ENCODE measurements around the gene PPP1R3F. TPM values are rescaled to one million over a fixed set of nuclear protein-coding genes. Genes with fewer than 3 reads are reported as not detected.

PPP1R3F gene
- polyA plus RNA-seq, 1 donor from 2014 or later = 21.0 TPM

GRCh38 chrX:49246541-49246940 is 23.1 kb upstream of the PPP1R3F start:
- no peaks in the 10 kb centered on the region for H4K20me1 ChIP-seq (ENCODE audit: insufficient read depth)
- H3K4me3 ChIP-seq (ENCODE audit: low read length) = no peak overlapping the region
- H3K9ac ChIP-seq (ENCODE audit: low read length) = no peak overlapping the region
- H3K79me2 ChIP-seq (replicated peaks; ENCODE audit: insufficient read depth, low read length) = no peaks in the 10 kb centered on the region
- no peaks in the 10 kb centered on the region for H3K36me3 ChIP-seq (ENCODE audit: insufficient read depth, low read length)
- no peaks in the 10 kb centered on the region for H3F3A ChIP-seq (ENCODE audit: insufficient read depth, low read length, poor library complexity, severe bottlenecking)
- no peak overlapping the region for H2AFZ ChIP-seq (ENCODE audit: low read depth, low read length)
- no peak overlapping the region for H3K27ac ChIP-seq (ENCODE audit: low read length)
- no peaks in the 10 kb centered on the region for H3K9me2 ChIP-seq (ENCODE audit: insufficient read depth, low read length)
- TF ChIP-seq SMC3 (conservative IDR thresholded peaks at IDR 0.05; ENCODE audit: poor library complexity) = no peak
- no peak for TF ChIP-seq CTCF (IDR thresholded peaks at IDR 0.05; ENCODE audit: poor library complexity, severe bottlenecking)
- TF ChIP-seq POLR2AphosphoS5 (IDR thresholded peaks at IDR 0.05) = no peak
- TF ChIP-seq MXI1 (conservative IDR thresholded peaks at IDR 0.05; ENCODE audit: poor library complexity, severe bottlenecking) = no peak
- no peak for TF ChIP-seq EZH2 (IDR thresholded peaks at IDR 0.05; ENCODE audit: borderline replicate concordance, insufficient read depth, low read length, poor library complexity, severe bottlenecking)
- no peak for TF ChIP-seq TAF1 (IDR thresholded peaks at IDR 0.05; ENCODE audit: low read depth)
- no peak for TF ChIP-seq EP300 (conservative IDR thresholded peaks at IDR 0.05; ENCODE audit: poor library complexity, severe bottlenecking)
- no peak for TF ChIP-seq REST (IDR thresholded peaks at IDR 0.05; ENCODE audit: borderline replicate concordance)
- no peak for TF ChIP-seq RAD21 (conservative IDR thresholded peaks at IDR 0.05)
- H3K4me2 ChIP-seq (ENCODE audit: low read length) = no peak overlapping the region
- H3K9me3 ChIP-seq (ENCODE audit: low read length) = no peaks in the 10 kb centered on the region
- no peaks in the 10 kb centered on the region for H3K27me3 ChIP-seq (ENCODE audit: insufficient read depth, low read depth, low read length)

GRCh38 chrX:49247346-49247745 is 22.2 kb upstream of the PPP1R3F start:
- no peak for TF ChIP-seq POLR2AphosphoS5 (IDR thresholded peaks at IDR 0.05)
- no peaks in the 10 kb centered on the region for H4K20me1 ChIP-seq (ENCODE audit: insufficient read depth)
- H3K27ac ChIP-seq (ENCODE audit: low read length) = no peak overlapping the region
- H3K27me3 ChIP-seq (ENCODE audit: insufficient read depth, low read depth, low read length) = no peaks in the 10 kb centered on the region
- no peak overlapping the region for H3K9ac ChIP-seq (ENCODE audit: low read length)
- H3K9me2 ChIP-seq (ENCODE audit: insufficient read depth, low read length) = no peaks in the 10 kb centered on the region
- no peak overlapping the region for H3K4me3 ChIP-seq (ENCODE audit: low read length)
- no peaks in the 10 kb centered on the region for H3K9me3 ChIP-seq (ENCODE audit: low read length)
- no peaks in the 10 kb centered on the region for H3K79me2 ChIP-seq (replicated peaks; ENCODE audit: insufficient read depth, low read length)
- H3K4me2 ChIP-seq (ENCODE audit: low read length) = no peak overlapping the region
- no peak overlapping the region for H2AFZ ChIP-seq (ENCODE audit: low read depth, low read length)
- no peaks in the 10 kb centered on the region for H3K36me3 ChIP-seq (ENCODE audit: insufficient read depth, low read length)
- no peaks in the 10 kb centered on the region for H3F3A ChIP-seq (ENCODE audit: insufficient read depth, low read length, poor library complexity, severe bottlenecking)

All from neural cell (in vitro differentiated cells).